Astrocyte (in vitro differentiated cells and primary cell): ENCODE data around the gene SPAG6. TPM values are rescaled to one million over a fixed set of nuclear protein-coding genes. Genes with fewer than 3 reads are reported as not detected.

ENCODE experiments used
- DNase-seq: peaks from one replicate; pipeline ENCODE4 v3.0.0-alpha.2; 2010; ENCODE audit warnings: low read depth
- FAIRE-seq: peaks from 2 replicates; lab custom pipeline; 2011; peaks lifted over from hg19 to GRCh38; lab: Jason Lieb, UNC
- H2AFZ ChIP-seq: 2 replicates; pipeline ENCODE4 v1.6.0; 2012; ENCODE audit warnings: low read depth, low read length, inconsistent platforms
- H3K27ac ChIP-seq: 2 replicates; pipeline ENCODE4 v1.5.1; 2011; ENCODE audit warnings: low read depth, low read length, inconsistent platforms
- H3K27me3 ChIP-seq: 2 replicates; pipeline ENCODE4 v1.6.0; 2011; ENCODE audit warnings: low read length, inconsistent platforms; ENCODE audit not compliant: insufficient read depth
- H3K36me3 ChIP-seq: 2 replicates; pipeline ENCODE4 v1.5.1; 2011; ENCODE audit warnings: low read length, inconsistent platforms; ENCODE audit not compliant: insufficient read depth
- H3K4me1 ChIP-seq: 2 replicates; pipeline ENCODE4 v1.5.1; 2011; ENCODE audit warnings: low read length, inconsistent platforms; ENCODE audit not compliant: insufficient read depth
- H3K4me2 ChIP-seq: 2 replicates; pipeline ENCODE4 v1.6.0; 2012; ENCODE audit warnings: low read length, inconsistent platforms
- H3K4me3 ChIP-seq: 2 replicates; pipeline ENCODE4 v1.5.1; 2011; ENCODE audit warnings: low read depth, mild to moderate bottlenecking, low read length, inconsistent platforms; ENCODE audit not compliant: insufficient read depth
- H3K79me2 ChIP-seq: 2 replicates; pipeline ENCODE4 v1.6.0; 2012; ENCODE audit warnings: mild to moderate bottlenecking, low read length, inconsistent platforms; ENCODE audit not compliant: insufficient read depth
- H3K9ac ChIP-seq: 2 replicates; pipeline ENCODE4 v1.6.0; 2012; ENCODE audit warnings: mild to moderate bottlenecking, low read length, inconsistent platforms
- H3K9me3 ChIP-seq: 2 replicates; pipeline ENCODE4 v1.5.1; 2012; ENCODE audit warnings: low read depth, mild to moderate bottlenecking, low read length, inconsistent platforms; ENCODE audit not compliant: insufficient read depth
- H4K20me1 ChIP-seq: 2 replicates; pipeline ENCODE4 v1.6.0; 2012; ENCODE audit warnings: low read length, inconsistent platforms; ENCODE audit not compliant: insufficient read depth
- H3K27ac Mint-ChIP-seq: one replicate; pipeline ENCODE4 v1.8.0; 2021; ENCODE audit warnings: mild to moderate bottlenecking, mixed read lengths; ENCODE audit not compliant: unreplicated experiment
- H3K27me3 Mint-ChIP-seq: one replicate; pipeline ENCODE4 v1.8.0; 2021; ENCODE audit warnings: low read depth, mixed read lengths; ENCODE audit not compliant: unreplicated experiment
- H3K36me3 Mint-ChIP-seq: one replicate; pipeline ENCODE4 v1.8.0; 2021; ENCODE audit warnings: low read depth, mixed read lengths; ENCODE audit not compliant: unreplicated experiment
- H3K4me1 Mint-ChIP-seq: one replicate; pipeline ENCODE4 v1.8.0; 2021; ENCODE audit warnings: low read depth, mixed read lengths; ENCODE audit not compliant: unreplicated experiment
- H3K4me3 Mint-ChIP-seq: one replicate; pipeline ENCODE4 v1.8.0; 2021; ENCODE audit warnings: mild to moderate bottlenecking, moderate library complexity, mixed read lengths; ENCODE audit not compliant: unreplicated experiment
- H3K9me3 Mint-ChIP-seq: one replicate; pipeline ENCODE4 v1.8.0; 2021; ENCODE audit warnings: mild to moderate bottlenecking, mixed read lengths; ENCODE audit not compliant: unreplicated experiment
- CTCF ChIP-seq: IDR thresholded peaks from 2 replicates; pipeline ENCODE4 v1.5.1; 2011; ENCODE audit warnings: low read depth, mild to moderate bottlenecking, inconsistent platforms, low read length, moderate library complexity; ENCODE audit not compliant: insufficient read depth
- EZH2 ChIP-seq: IDR thresholded peaks from 2 replicates; pipeline ENCODE4 v1.6.1; 2012; ENCODE audit warnings: mild to moderate bottlenecking, low read length, inconsistent platforms; ENCODE audit not compliant: insufficient read depth
- total RNA-seq: library from RNA; stranded (reverse); gene quantifications from 2 replicates; pipeline ENCODE4 v1.2.1, GENCODE V29; 2021

The SPAG6 gene
- total RNA-seq, 1 donor from 2014 or later: not detected

- TF ChIP-seq CTCF (no peak), EZH2 (no peak)
- Histone ChIP-seq H3K4me2 (peak overlapping the region; percentile 83), H3K36me3 (peaks cover 14% of the 10 kb centered on the region), H3K9me3 (peaks cover 4% of the 10 kb centered on the region), H4K20me1 (no peaks in the 10 kb centered on the region), H3K9ac (no peak overlapping the region), H3K27me3 (peaks cover 49% of the 10 kb centered on the region), H2AFZ (no peak overlapping the region), H3K4me1 (peaks cover 20% of the 10 kb centered on the region), H3K27ac (no peak overlapping the region), H3K79me2 (no peaks in the 10 kb centered on the region), H3K4me3 (no peak overlapping the region)
- DNase-seq: no peak
- peaks cover 14% of the 10 kb centered on the region for H3K9me3 Mint-ChIP-seq
- FAIRE-seq: no peak
- H3K36me3 Mint-ChIP-seq: peaks cover 15% of the 10 kb centered on the region
- H3K27me3 Mint-ChIP-seq: peaks cover 53% of the 10 kb centered on the region
- H3K4me3 Mint-ChIP-seq: peak overlapping the region; percentile 70
- H3K27ac Mint-ChIP-seq: peak overlapping the region; percentile 79
- peaks cover 3% of the 10 kb centered on the region for H3K4me1 Mint-ChIP-seq
Observed at GRCh38 chr10:22333167-22333974, 11.9 kb upstream of the SPAG6 start.

GRCh38 chr10:22333975-22334282 is 11.4 kb upstream of the SPAG6 start:
- peak overlapping the region; percentile 81 for H2AFZ ChIP-seq
- Mint-ChIP-seq H3K4me3 (peak overlapping the region; percentile 70), H3K9me3 (peaks cover 14% of the 10 kb centered on the region), H3K36me3 (peaks cover 15% of the 10 kb centered on the region), H3K27ac (peak overlapping the region; percentile 79), H3K27me3 (peaks cover 58% of the 10 kb centered on the region), H3K4me1 (peaks cover 3% of the 10 kb centered on the region)
- H3K4me3 ChIP-seq: peak overlapping the region; percentile 49
- H3K4me2 ChIP-seq: peak overlapping the region; percentile 83
- no peak overlapping the region for H3K9ac ChIP-seq
- peaks cover 55% of the 10 kb centered on the region for H3K27me3 ChIP-seq
- no peak for DNase-seq
- peaks cover 13% of the 10 kb centered on the region for H3K36me3 ChIP-seq
- H4K20me1 ChIP-seq: no peaks in the 10 kb centered on the region
- peaks cover 4% of the 10 kb centered on the region for H3K9me3 ChIP-seq
- no peak for FAIRE-seq
- TF ChIP-seq EZH2 (no peak), CTCF (no peak)
- H3K27ac ChIP-seq: no peak overlapping the region
- no peaks in the 10 kb centered on the region for H3K79me2 ChIP-seq
- H3K4me1 ChIP-seq: peaks cover 20% of the 10 kb centered on the region
